ENCODE data around the gene SRGAP1. TPM values are rescaled to one million over a fixed set of nuclear protein-coding genes. Genes with fewer than 3 reads are reported as not detected.
"Not testable (repeated sequence)": the region's sequence is repeated elsewhere in the genome, so short reads cannot be mapped to it uniquely, and the experiment has no call there.

The SRGAP1 gene
- total and polyA plus RNA-seq, 9 of the 15 experiments (the other 6 are each of a cell fraction or from before 2014, with no cell fraction given), result 0.01 to 0.13 (median 0.04) TPM; not detected in 3

GRCh38 chr12:63841011-63841410 is 3.5 kb upstream of the SRGAP1 start (continued):
- TF ChIP-seq SRSF7 (optimal IDR thresholded peaks at IDR 0.05; ENCODE audit: low read depth, low read length), result no peak

GRCh38 chr12:63841571-63841970 is 2.9 kb upstream of the SRGAP1 start:
- Histone ChIP-seq H3K27me3 (ENCODE audit: control insufficient read depth in 2 of 2, insufficient read depth in 2 of 2, low read length in 2 of 2) (peaks cover 19 to 21% of the 10 kb centered on the region in 2 experiments; a peak in 4 of 5 replicates), H3K4me3 (no peak overlapping the region), H3K36me3 (ENCODE audit: control insufficient read depth, insufficient read depth, low read length) (no peaks in the 10 kb centered on the region), H4K20me1 (replicated peaks; ENCODE audit: control insufficient read depth, insufficient read depth, low read length) (no peaks in the 10 kb centered on the region), H3K9me3 (replicated peaks; ENCODE audit: control insufficient read depth, insufficient read depth, low read depth, low read length) (no peaks in the 10 kb centered on the region), H2AFZ (ENCODE audit: low read depth, low read length) (no peak overlapping the region), H3K9ac (ENCODE audit: insufficient read depth in 1 of 2, low read depth in 2 of 2, low read length in 2 of 2) (no peak overlapping the region), H3K9me1 (ENCODE audit: control insufficient read depth, insufficient read depth, low read length) (no peaks in the 10 kb centered on the region), H3K4me1 (replicated peaks in 1 of 2; ENCODE audit: control insufficient read depth in 2 of 2, insufficient read depth in 2 of 2, low read length in 2 of 2) (peaks cover 6 to 18% of the 10 kb centered on the region in 2 experiments; a peak in 4 of 5 replicates), H3K79me2 (ENCODE audit: control insufficient read depth, insufficient read depth, low read length) (no peaks in the 10 kb centered on the region), H3K27ac (ENCODE audit: extremely low read depth, low read depth, low read length) (no peak overlapping the region), H3K4me2 (ENCODE audit: insufficient read depth, low read length) (no peak overlapping the region)
- ChIA-PET CTCF (ENCODE audit: low intra/inter-chr PET ratio) (interaction anchor here (0.7 kb wide), 1 partner anchor 160 kb away, joined by 3 read pairs; no protein-coding TSS in a partner anchor), POLR2A (no interaction called here)
- no peak for ATAC-seq
- no TSS peak for BruUV-seq (replicated peaks)
- FAIRE-seq, result no peak
- intact Hi-C loops (cut with micrococcal nuclease), result loop anchor here (10.0 kb wide), 1 partner anchor 113 kb away; no protein-coding TSS in a partner anchor
- no peak for TF ChIP-seq MCM2 (IDR thresholded peaks at IDR 0.05; ENCODE audit: low read depth)
- TF ChIP-seq KDM1A (IDR thresholded peaks at IDR 0.05), result no peak
- TF ChIP-seq TFAM (CRISPR knock-in tag; conservative IDR thresholded peaks at IDR 0.05), result no peak
- TF ChIP-seq PML (IDR thresholded peaks at IDR 0.05; ENCODE audit: low read length), result no peak
- no peak for TF ChIP-seq ZNF512 (tag; IDR thresholded peaks at IDR 0.05)
- TF ChIP-seq NEUROD1 (IDR thresholded peaks at IDR 0.05; ENCODE audit: borderline replicate concordance, low read depth, low read length, partially characterized antibody), result no peak
- no peak for TF ChIP-seq XRCC5 (IDR thresholded peaks at IDR 0.05; ENCODE audit: low read depth, low read length)
- no peak for TF ChIP-seq POLR2G (IDR thresholded peaks at IDR 0.05; ENCODE audit: low read depth, low read length)
- TF ChIP-seq PYGO2 (tag; IDR thresholded peaks at IDR 0.05), result no peak
- in situ Hi-C loops (cut with MboI), result loop anchor here (25.0 kb wide), 1 partner anchor 546 kb away; the partner anchor contains the start of gene C12orf56
- no peak for DNase-seq (ENCODE audit: extremely low read depth in 1 of 4, low spot score in 3 of 4)
- 5% methylated on average over 4 of the region's 4 CpGs for WGBS (ENCODE audit: insufficient coverage, low coverage, missing lambda C conversion rate)

GRCh38 chr12:63842750-63843149 is 1.8 kb upstream of the SRGAP1 start:
- DNase-seq (ENCODE audit: extremely low read depth in 1 of 4, low spot score in 3 of 4); H3K79me2 ChIP-seq (ENCODE audit: control insufficient read depth, insufficient read depth, low read length); H3K4me2 ChIP-seq (ENCODE audit: insufficient read depth, low read length); H3K9me3 ChIP-seq (replicated peaks; ENCODE audit: control insufficient read depth, insufficient read depth, low read depth, low read length); FAIRE-seq; H2AFZ ChIP-seq (ENCODE audit: low read depth, low read length); H3K27ac ChIP-seq (ENCODE audit: extremely low read depth, low read depth, low read length); H4K20me1 ChIP-seq (replicated peaks; ENCODE audit: control insufficient read depth, insufficient read depth, low read length); ATAC-seq; H3K9me1 ChIP-seq (ENCODE audit: control insufficient read depth, insufficient read depth, low read length); POLR2A ChIA-PET; CTCF ChIA-PET (ENCODE audit: low intra/inter-chr PET ratio); H3K36me3 ChIP-seq (ENCODE audit: control insufficient read depth, insufficient read depth, low read length); H3K4me3 ChIP-seq; H3K9ac ChIP-seq (ENCODE audit: insufficient read depth in 1 of 2, low read depth in 2 of 2, low read length in 2 of 2); BruUV-seq (replicated peaks): not testable (repeated sequence)
- peaks cover 25% of the 10 kb centered on the region in 2 experiments; a peak in 4 of 5 replicates for H3K27me3 ChIP-seq (ENCODE audit: control insufficient read depth in 2 of 2, insufficient read depth in 2 of 2, low read length in 2 of 2)
- in situ Hi-C loops (cut with MboI) (loop anchor here (25.0 kb wide), 1 partner anchor 545 kb away; the partner anchor contains the start of gene C12orf56), intact Hi-C loops (cut with micrococcal nuclease) (loop anchor here (1.0 to 10.0 kb wide), 2 partner anchors 112 to 414 kb away; no protein-coding TSS in a partner anchor)
- H3K4me1 ChIP-seq (replicated peaks in 1 of 2; ENCODE audit: control insufficient read depth in 2 of 2, insufficient read depth in 2 of 2, low read length in 2 of 2), result peaks cover 6 to 18% of the 10 kb centered on the region in 2 experiments; a peak in 4 of 5 replicates
- WGBS (ENCODE audit: insufficient coverage, low coverage, missing lambda C conversion rate), result 37% methylated on average over 17 of the region's 17 CpGs

Data from K562 (cell line).